Ectodermal cell (in vitro differentiated cells): ENCODE data around the gene DUSP6.
"Not testable (repeated sequence)": the region's sequence is repeated elsewhere in the genome, so short reads cannot be mapped to it uniquely, and the experiment has no call there.

Experiments
- H3K27ac ChIP-seq: 2 replicates; pipeline ENCODE4 v1.7.0; 2013; ENCODE audit warnings: mild to moderate bottlenecking, low read depth, low read length; ENCODE audit not compliant: insufficient read depth, poor library complexity, severe bottlenecking
- H3K27me3 ChIP-seq: 2 replicates; pipeline ENCODE4 v1.7.0; 2013; ENCODE audit warnings: mild to moderate bottlenecking, low read length; ENCODE audit not compliant: insufficient read depth, control insufficient read depth, poor library complexity, severe bottlenecking
- H3K36me3 ChIP-seq: one replicate; pipeline ENCODE4 v1.7.0; 2013; ENCODE audit warnings: low read length; ENCODE audit not compliant: control insufficient read depth, insufficient read depth
- H3K4me1 ChIP-seq: one replicate; pipeline ENCODE4 v1.7.0; 2013; ENCODE audit warnings: low read length; ENCODE audit not compliant: control insufficient read depth, insufficient read depth
- H3K4me3 ChIP-seq: 2 replicates; pipeline ENCODE4 v1.7.0; 2013; ENCODE audit warnings: low read depth, low read length, control low read depth; ENCODE audit not compliant: insufficient read depth
- H3K9me3 ChIP-seq: 2 replicates; pipeline ENCODE4 v1.7.0; 2013; ENCODE audit warnings: mild to moderate bottlenecking, low read length, moderate library complexity; ENCODE audit not compliant: control insufficient read depth
- WGBS, 2 experiments: methylation state at CpG; one replicate each; pipeline ENCODE4 v1.1.7; 2013; ENCODE audit warnings: missing lambda C conversion rate in 2 of 2; 5-methylcytosine and 5-hydroxymethylcytosine counted together

The DUSP6 gene

DNA sequence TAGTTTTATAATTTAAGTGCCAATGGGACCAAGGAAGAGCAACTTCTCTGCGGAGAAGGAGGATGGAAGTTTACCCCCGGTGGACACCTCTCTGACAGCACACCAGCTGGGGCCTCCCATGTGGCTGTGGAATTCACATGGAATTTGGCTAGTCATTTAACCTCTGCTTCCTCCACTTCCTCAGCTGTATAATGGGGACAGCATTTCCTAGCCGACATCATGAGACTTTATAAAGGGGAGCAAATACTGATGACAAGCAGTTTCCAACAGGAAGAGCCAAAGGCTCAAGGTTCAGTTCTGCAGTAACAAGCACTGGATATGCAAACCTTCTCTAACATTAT lies 7.5 kb downstream of the DUSP6 start:
- Histone ChIP-seq H3K36me3 (peaks cover 5% of the 10 kb centered on the region), H3K27me3 (peaks cover 31% of the 10 kb centered on the region), H3K4me3 (no peak overlapping the region), H3K27ac (no peak overlapping the region), H3K9me3 (no peaks in the 10 kb centered on the region), H3K4me1 (peaks cover 44% of the 10 kb centered on the region)
- 70 to 76% methylated on average over 3 of the region's 3 CpGs for WGBS, 2 experiments

DNA sequence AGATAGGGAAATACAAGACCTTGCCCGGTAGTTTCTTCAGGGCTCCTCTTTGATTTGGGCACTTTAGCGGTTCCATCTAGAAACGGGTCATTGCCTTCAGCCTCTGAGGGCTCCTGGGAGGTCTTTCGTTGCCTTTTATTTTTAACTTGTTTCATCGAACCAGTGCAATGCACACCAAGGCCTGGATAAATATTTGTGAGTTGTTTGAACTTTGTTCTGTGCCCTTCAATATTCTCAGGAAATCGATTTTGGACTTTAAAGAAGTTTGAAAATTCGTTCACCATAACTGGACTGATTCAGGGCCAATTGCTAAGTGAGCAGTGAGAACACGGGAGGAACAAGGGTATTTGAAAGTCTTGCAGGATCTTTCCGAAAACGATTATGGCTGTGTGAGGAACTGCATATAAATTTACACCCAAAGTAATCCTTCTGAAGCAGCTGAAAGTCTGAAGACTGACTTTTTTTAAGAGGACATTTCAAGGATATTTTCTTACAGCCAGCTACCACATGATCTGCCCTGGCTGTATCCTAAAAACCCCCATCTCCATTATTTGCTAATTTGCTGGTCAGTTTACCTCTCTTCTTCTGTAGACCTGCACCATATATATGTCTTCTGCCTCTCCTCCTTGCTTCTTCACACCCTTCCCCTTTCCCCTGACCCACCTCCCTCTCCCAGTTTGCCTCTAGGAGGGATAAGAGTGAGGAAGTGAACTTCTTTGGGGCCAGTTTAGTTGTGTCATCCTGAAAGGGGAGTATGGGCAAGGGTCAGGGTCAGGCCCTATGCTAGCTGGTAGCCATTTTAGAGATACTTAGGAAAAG lies 8.0 kb downstream of the DUSP6 start:
- 89 to 91% methylated on average over 10 of the region's 10 CpGs for WGBS, 2 experiments
- Histone ChIP-seq H3K27ac (no peak overlapping the region), H3K4me1 (peaks cover 38% of the 10 kb centered on the region)

DNA sequence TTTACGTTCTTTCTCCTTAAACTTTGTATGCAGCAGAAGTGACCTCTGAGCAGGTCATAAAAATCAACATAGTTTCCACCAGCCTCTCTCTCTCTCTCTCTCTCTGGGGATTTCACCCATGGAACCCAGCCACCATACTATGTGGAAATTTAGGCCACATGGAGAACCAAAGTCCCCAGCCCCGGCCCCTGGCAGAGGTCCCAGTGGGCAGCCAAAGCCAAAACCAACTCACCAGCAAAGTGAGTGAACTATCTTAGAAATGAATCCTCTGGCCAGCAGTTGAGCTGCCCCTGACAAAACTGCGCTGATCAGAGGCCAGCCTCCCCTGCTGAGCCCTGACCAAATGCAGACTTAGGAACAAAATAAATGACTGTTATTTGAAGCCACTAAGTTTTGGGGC lies 9.2 kb downstream of the DUSP6 start:
- Histone ChIP-seq H3K9me3 (no peaks in the 10 kb centered on the region), H3K4me3 (no peak overlapping the region), H3K27me3 (peaks cover 13% of the 10 kb centered on the region), H3K27ac (no peak overlapping the region), H3K36me3 (no peaks in the 10 kb centered on the region), H3K4me1 (peaks cover 28% of the 10 kb centered on the region)
- 84 to 85% methylated on average over 3 of the region's 3 CpGs for WGBS, 2 experiments

More for the DNA sequence above, 8.0 kb downstream of the DUSP6 start:
- Histone ChIP-seq H3K36me3 (peaks cover 5% of the 10 kb centered on the region), H3K4me3 (no peak overlapping the region), H3K9me3 (no peaks in the 10 kb centered on the region), H3K27me3 (peaks cover 25% of the 10 kb centered on the region)

DNA sequence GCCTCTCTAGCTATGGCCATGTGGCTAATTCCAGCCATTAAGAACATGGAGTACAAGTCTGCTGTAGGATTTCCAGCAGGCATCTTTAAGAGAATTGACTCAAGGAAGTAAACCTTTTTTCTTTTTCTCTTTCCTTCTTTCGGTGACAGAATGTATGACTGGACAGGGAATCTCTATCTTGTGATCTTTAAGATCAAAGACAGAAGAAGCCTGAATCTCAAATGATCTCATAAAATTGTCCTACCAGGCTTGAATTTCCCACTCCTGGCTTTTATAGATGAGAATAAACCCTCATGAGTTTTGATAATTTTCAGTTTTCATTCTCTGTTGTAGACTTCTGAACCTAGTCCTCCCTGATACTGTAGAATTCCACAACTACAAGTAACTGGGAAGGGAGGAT lies 11.4 kb downstream of the DUSP6 start:
- 95 to 100% methylated on average over 1 of the region's 1 CpG for WGBS, 2 experiments
- no peaks in the 10 kb centered on the region for H3K27me3 ChIP-seq
- no peaks in the 10 kb centered on the region for H3K9me3 ChIP-seq
- no peak overlapping the region for H3K27ac ChIP-seq
- H3K4me1 ChIP-seq: peaks cover 10% of the 10 kb centered on the region
- H3K36me3 ChIP-seq: no peaks in the 10 kb centered on the region
- no peak overlapping the region for H3K4me3 ChIP-seq

DNA sequence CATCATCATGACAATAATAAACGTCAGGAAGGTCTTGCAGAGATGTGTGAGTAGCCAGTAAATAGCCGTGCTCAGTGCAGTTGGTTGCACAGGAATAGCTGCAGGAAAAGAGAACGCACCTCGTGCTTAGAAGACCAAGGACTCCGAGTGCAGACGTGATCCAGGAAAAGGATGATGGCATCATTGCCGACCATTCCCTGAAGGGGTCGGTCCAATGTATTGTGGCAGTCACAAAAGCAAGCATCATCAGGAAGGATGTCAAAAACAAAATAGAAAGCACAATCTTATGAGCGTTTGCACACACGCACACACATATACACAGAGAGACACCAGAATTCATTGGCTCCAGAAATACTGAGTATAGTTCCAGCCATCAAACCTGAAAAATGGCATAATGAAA lies 12.8 kb downstream of the DUSP6 start:
- Histone ChIP-seq H3K36me3 (no peaks in the 10 kb centered on the region), H3K4me1 (no peaks in the 10 kb centered on the region), H3K27me3 (no peaks in the 10 kb centered on the region), H3K27ac (no peak overlapping the region), H3K9me3 (no peaks in the 10 kb centered on the region), H3K4me3 (no peak overlapping the region)
- 86 to 94% methylated on average over 10 of the region's 10 CpGs for WGBS, 2 experiments

DNA sequence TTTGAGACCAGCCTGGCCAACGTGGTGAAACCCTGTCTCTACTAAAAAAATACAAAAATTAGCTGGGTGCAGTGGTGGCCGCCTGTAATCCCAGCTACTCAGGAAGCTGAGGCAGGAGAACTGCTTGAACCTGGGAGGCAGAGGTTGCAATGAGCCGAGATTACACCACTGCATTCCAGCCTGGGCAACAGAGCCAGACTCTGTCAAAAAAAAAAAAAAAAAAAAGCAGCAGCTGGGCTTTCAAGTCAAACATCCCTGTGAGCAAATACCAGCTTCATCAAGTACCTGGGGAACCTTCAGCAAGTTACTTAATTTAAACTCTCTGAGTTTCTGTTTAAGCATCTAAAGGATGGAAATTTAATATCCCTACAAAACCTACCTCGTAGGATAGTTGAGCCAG lies 15.2 kb downstream of the DUSP6 start:
- not testable (repeated sequence) for H3K27ac ChIP-seq, H3K36me3 ChIP-seq, H3K9me3 ChIP-seq, H3K27me3 ChIP-seq, H3K4me1 ChIP-seq, H3K4me3 ChIP-seq
- WGBS, 2 experiments: 87 to 88% methylated on average over 4 of the region's 4 CpGs

DNA sequence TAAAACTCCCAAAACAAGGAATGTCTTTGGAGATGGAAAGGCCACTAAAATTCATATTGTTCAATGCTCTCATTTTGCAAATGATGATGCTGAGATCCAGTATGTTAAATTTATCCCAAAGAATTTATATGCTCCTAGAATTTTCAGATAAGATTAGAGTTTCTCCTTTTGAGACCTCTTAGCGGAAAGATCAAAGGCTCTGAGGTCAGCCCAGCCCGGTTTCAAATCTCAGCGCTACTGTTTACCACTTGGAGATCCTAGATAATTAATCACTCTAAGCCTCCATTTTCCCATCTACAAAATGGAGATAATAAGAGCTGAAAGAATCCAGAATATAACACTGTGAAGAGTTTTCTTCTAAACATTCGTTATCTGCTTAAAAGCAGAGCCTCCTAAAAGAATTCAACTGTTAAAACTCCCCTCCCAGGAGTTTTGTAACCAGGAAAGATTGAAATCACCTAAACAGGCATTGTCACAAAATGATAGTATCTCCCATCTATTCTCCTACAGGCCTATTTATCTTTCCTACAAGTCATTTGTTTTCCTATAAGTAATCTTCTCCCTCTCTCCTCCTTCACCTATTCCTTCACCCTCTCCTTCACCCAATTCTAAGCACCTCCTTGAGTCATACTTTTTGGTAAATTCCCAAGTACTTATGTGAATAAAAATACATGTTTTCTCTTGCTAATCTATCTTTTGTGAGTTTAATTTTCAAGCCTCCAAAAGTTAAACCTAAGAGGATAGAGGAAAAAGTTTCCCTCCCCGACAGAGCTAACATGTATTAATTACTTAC lies 16.7 kb downstream of the DUSP6 start:
- Histone ChIP-seq H3K4me1 (peaks cover 4% of the 10 kb centered on the region), H3K4me3 (no peak overlapping the region), H3K9me3 (no peaks in the 10 kb centered on the region), H3K27ac (no peak overlapping the region), H3K36me3 (no peaks in the 10 kb centered on the region), H3K27me3 (no peaks in the 10 kb centered on the region)
- WGBS, 2 experiments: 86 to 90% methylated on average over 4 to 5 of the region's 5 CpGs

DNA sequence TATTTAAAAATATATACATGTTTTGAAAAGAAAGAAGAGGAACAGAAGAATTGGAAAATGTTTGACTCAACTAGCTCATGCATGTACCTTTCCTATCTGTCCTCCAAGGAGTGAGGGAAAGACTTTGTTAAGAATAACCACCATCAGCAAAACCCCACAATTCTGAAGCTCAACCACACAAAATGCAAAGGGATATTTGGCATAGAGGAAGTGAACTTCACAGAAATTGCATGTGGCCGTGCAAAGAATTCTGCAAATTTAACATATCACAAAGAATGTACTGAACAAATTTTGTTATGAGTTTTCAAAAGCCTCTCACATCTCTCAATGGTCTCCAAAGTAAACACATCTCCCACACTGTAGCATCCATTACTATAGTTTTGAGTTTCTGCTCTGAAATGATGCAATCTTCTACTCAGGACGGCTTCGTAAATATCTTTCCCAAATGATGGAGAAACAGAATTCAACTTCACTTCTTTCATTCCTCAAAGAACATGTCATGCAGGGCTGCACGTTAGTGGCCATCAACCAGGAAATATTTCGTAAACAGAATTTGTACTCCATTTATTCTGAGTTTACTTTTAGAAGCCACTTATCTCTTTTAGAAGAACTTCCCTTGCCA lies 17.6 kb downstream of the DUSP6 start:
- WGBS, 2 experiments: 94 to 96% methylated on average over 5 of the region's 5 CpGs
- Histone ChIP-seq H3K36me3 (no peaks in the 10 kb centered on the region), H3K27me3 (no peaks in the 10 kb centered on the region)

DNA sequence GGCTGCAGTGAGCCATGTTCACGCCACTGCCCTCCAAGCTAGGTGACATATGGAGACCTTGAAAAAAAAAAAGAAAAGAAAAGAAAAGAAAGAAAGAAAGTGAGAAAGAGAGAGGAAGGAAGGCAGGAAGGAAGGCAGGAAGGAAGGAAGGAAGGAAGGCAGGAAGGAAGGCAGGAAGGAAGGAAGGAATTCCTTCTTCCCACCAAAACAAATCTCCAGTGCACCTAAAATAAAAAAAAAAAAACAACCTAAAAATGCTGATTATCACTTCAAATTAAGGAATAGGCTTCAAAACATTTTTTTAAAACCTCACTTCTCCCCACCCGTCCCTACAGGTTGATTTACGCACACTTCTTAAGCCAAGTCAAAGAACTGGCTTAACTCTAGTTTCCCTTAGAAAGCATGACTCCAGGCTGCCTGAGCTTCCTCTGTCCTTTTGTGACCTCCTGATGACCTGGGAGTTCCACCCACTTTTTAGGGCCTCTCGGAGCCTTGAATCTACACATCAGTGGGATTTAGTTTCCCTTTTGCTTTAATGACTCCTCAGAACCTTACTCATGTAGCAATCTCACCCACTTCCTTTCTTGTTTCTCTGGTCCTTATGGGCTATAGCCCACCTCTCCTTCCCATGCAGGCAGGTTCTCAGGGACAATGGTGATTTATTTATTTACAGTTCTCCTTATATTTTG lies 18.6 kb downstream of the DUSP6 start:
- no peaks in the 10 kb centered on the region for H3K36me3 ChIP-seq
- H3K27ac ChIP-seq: no peak overlapping the region
- H3K4me1 ChIP-seq: peaks cover 10% of the 10 kb centered on the region
- H3K27me3 ChIP-seq: no peaks in the 10 kb centered on the region
- 60 to 67% methylated on average over 4 of the region's 4 CpGs for WGBS, 2 experiments
- no peak overlapping the region for H3K4me3 ChIP-seq
- H3K9me3 ChIP-seq: no peaks in the 10 kb centered on the region

More for the DNA sequence above, 17.6 kb downstream of the DUSP6 start:
- no peaks in the 10 kb centered on the region for H3K9me3 ChIP-seq
- no peak overlapping the region for H3K27ac ChIP-seq
- peaks cover 4% of the 10 kb centered on the region for H3K4me1 ChIP-seq
- H3K4me3 ChIP-seq: no peak overlapping the region
